Measurements from ENCODE around the gene LRP2. TPM values are rescaled to one million over a fixed set of nuclear protein-coding genes. Genes with fewer than 3 reads are reported as not detected.

The LRP2 gene
- total RNA-seq, 3 donors from 2014 or later: 0.03 TPM; not detected in 2

- Mint-ChIP-seq H3K9me3 (no peaks in the 10 kb centered on the region), H3K4me1 (ENCODE audit: low read depth) (peaks cover 47% of the 10 kb centered on the region), H3K4me3 (no peak overlapping the region), H3K36me3 (ENCODE audit: insufficient read depth) (no peaks in the 10 kb centered on the region), H3K27me3 (ENCODE audit: low read depth) (no peaks in the 10 kb centered on the region)
- DNase-seq (peak; percentile 76), ATAC-seq (peak; percentile 53 to 62)
Measured at GRCh38 chr2:169109502-169110409, 252.6 kb downstream of the LRP2 start.

DNA sequence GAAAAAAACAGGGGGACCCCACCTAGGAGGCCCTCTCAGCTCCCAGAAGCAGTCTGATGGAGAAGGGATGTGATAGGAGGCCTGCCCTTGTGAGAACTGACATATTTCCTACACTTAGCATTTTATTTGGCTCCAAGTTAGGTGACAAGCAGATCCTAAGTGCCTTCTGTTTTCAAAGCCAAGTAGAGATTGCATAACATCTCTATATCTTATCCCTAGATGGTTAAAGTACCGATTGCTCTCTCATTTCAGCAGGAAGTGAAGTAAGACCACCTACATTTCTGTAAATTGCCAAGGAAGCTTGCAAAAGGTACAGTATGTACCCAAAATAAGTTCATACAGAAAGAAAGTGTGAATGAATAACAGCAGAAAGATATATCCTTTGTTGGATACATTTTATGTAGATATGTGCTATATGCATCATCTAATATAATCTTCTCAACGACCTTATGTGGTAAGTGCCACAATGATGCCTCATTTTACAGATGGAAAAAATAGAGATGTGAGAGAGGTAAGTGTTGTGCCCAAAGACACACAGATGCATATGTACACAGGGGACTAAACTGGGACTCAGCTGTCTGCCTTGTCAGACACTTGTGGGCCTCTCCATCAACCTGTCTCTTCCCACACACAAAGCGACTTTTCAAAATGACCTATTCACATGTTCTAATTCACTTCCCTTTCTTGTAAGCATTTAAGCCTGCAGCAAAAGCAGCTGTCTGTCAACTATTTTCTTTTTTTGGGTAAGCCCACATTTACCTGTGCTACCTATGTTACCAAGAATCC, 254.0 kb downstream of the LRP2 start:
- Mint-ChIP-seq H3K4me3 (no peak overlapping the region), H3K9me3 (no peaks in the 10 kb centered on the region), H3K4me1 (ENCODE audit: low read depth) (peaks cover 54% of the 10 kb centered on the region), H3K36me3 (ENCODE audit: insufficient read depth) (no peaks in the 10 kb centered on the region), H3K27me3 (ENCODE audit: low read depth) (no peaks in the 10 kb centered on the region)
- peak in 1 of 2 donors; percentile 19 for ATAC-seq
- DNase-seq: no peak

GRCh38 chr2:169107645-169108044, 254.7 kb downstream of the LRP2 start:
- DNase-seq: no peak
- peak; percentile 69 to 83 for ATAC-seq
- H3K27me3 Mint-ChIP-seq (ENCODE audit: low read depth): no peaks in the 10 kb centered on the region

GRCh38 chr2:169106563-169107545, 255.5 kb downstream of the LRP2 start:
- H3K36me3 Mint-ChIP-seq (ENCODE audit: insufficient read depth): no peaks in the 10 kb centered on the region
- no peak for DNase-seq
- H3K4me3 Mint-ChIP-seq: no peak overlapping the region
- no peaks in the 10 kb centered on the region for H3K9me3 Mint-ChIP-seq
- ATAC-seq: no peak
- H3K4me1 Mint-ChIP-seq (ENCODE audit: low read depth): peaks cover 57% of the 10 kb centered on the region
- H3K27me3 Mint-ChIP-seq (ENCODE audit: low read depth): no peaks in the 10 kb centered on the region

More at GRCh38 chr2:169107645-169108044, 254.7 kb downstream of the LRP2 start:
- H3K9me3 Mint-ChIP-seq: no peaks in the 10 kb centered on the region
- H3K4me3 Mint-ChIP-seq: no peak overlapping the region
- H3K4me1 Mint-ChIP-seq (ENCODE audit: low read depth): peaks cover 56% of the 10 kb centered on the region
- H3K36me3 Mint-ChIP-seq (ENCODE audit: insufficient read depth): no peaks in the 10 kb centered on the region

- H3K27me3 Mint-ChIP-seq (ENCODE audit: low read depth): no peaks in the 10 kb centered on the region
- ATAC-seq: no peak
- no peak for DNase-seq
- peaks cover 57% of the 10 kb centered on the region for H3K4me1 Mint-ChIP-seq (ENCODE audit: low read depth)
- no peaks in the 10 kb centered on the region for H3K9me3 Mint-ChIP-seq
- no peaks in the 10 kb centered on the region for H3K36me3 Mint-ChIP-seq (ENCODE audit: insufficient read depth)
- H3K4me3 Mint-ChIP-seq: no peak overlapping the region
Measured at GRCh38 chr2:169106134-169106533, 256.2 kb downstream of the LRP2 start.

- Mint-ChIP-seq H3K4me1 (ENCODE audit: low read depth) (peaks cover 57% of the 10 kb centered on the region), H3K9me3 (no peaks in the 10 kb centered on the region)
Measured at GRCh38 chr2:169105476-169105875, 256.9 kb downstream of the LRP2 start.

DNA sequence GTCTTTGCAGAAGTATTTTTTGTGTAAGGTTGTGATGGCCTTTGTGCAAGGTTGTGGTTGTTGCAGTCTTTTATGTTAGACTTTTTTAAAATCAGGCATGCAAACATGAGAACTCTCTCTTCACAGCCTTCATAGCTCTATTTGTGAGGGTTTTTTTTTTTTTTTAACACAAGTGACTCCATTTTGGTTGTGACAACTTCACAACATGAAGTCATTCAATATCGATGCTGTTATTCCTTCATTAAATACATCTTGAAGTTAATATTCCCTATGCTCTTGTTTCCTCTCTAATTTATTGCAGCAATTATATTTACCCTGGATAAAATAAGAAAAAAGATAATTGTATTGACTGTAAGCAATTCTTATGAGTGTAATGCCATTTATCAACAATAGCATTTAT, 257.5 kb downstream of the LRP2 start:
- Mint-ChIP-seq H3K4me3 (no peak overlapping the region), H3K36me3 (ENCODE audit: insufficient read depth) (no peaks in the 10 kb centered on the region), H3K27me3 (ENCODE audit: low read depth) (no peaks in the 10 kb centered on the region), H3K9me3 (no peaks in the 10 kb centered on the region), H3K4me1 (ENCODE audit: low read depth) (peaks cover 56% of the 10 kb centered on the region)
- ATAC-seq (no peak), DNase-seq (no peak)

More at GRCh38 chr2:169105476-169105875, 256.9 kb downstream of the LRP2 start:
- H3K27me3 Mint-ChIP-seq (ENCODE audit: low read depth): no peaks in the 10 kb centered on the region
- H3K36me3 Mint-ChIP-seq (ENCODE audit: insufficient read depth): no peaks in the 10 kb centered on the region
- no peak overlapping the region for H3K4me3 Mint-ChIP-seq
- ATAC-seq (peak in 1 of 2 donors; percentile 32), DNase-seq (no peak)

DNA sequence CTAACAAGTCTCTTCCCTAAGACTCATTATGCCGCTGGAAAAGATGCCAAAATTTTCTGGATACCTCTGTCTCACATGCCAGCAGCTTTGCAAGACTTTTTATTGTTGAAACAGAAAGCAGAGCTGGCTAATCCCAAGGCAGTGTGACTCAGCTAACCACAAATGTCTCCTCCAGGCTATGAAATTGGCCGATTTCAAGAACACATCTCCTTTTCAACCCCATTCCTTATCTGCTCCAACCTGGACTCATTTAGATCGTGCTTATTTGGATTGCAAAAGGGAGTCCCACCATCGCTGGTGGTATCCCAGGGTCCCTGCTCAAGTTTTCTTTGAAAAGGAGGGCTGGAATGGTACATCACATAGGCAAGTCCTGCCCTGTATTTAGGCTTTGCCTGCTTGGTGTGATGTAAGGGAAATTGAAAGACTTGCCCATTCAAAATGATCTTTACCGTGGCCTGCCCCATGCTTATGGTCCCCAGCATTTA, 266.7 kb downstream of the LRP2 start:
- no peaks in the 10 kb centered on the region for H3K9me3 Mint-ChIP-seq
- H3K36me3 Mint-ChIP-seq (ENCODE audit: insufficient read depth): no peaks in the 10 kb centered on the region
- ATAC-seq (peak; percentile 55 to 75), DNase-seq (no peak)
- H3K27me3 Mint-ChIP-seq (ENCODE audit: low read depth): no peaks in the 10 kb centered on the region
- H3K4me3 Mint-ChIP-seq: no peak overlapping the region
- H3K4me1 Mint-ChIP-seq (ENCODE audit: low read depth): peaks cover 10% of the 10 kb centered on the region

GRCh38 chr2:169094676-169095075, 267.7 kb downstream of the LRP2 start:
- Mint-ChIP-seq H3K4me1 (ENCODE audit: low read depth) (peaks cover 10% of the 10 kb centered on the region), H3K27me3 (ENCODE audit: low read depth) (no peaks in the 10 kb centered on the region), H3K36me3 (ENCODE audit: insufficient read depth) (no peaks in the 10 kb centered on the region), H3K4me3 (no peak overlapping the region), H3K9me3 (no peaks in the 10 kb centered on the region)
- no peak for ATAC-seq
- DNase-seq: no peak

GRCh38 chr2:169093535-169093934, 268.8 kb downstream of the LRP2 start:
- DNase-seq: no peak
- Mint-ChIP-seq H3K36me3 (ENCODE audit: insufficient read depth) (no peaks in the 10 kb centered on the region), H3K27me3 (ENCODE audit: low read depth) (no peaks in the 10 kb centered on the region), H3K9me3 (no peaks in the 10 kb centered on the region), H3K4me1 (ENCODE audit: low read depth) (peaks cover 10% of the 10 kb centered on the region), H3K4me3 (no peak overlapping the region)
- no peak for ATAC-seq

DNA sequence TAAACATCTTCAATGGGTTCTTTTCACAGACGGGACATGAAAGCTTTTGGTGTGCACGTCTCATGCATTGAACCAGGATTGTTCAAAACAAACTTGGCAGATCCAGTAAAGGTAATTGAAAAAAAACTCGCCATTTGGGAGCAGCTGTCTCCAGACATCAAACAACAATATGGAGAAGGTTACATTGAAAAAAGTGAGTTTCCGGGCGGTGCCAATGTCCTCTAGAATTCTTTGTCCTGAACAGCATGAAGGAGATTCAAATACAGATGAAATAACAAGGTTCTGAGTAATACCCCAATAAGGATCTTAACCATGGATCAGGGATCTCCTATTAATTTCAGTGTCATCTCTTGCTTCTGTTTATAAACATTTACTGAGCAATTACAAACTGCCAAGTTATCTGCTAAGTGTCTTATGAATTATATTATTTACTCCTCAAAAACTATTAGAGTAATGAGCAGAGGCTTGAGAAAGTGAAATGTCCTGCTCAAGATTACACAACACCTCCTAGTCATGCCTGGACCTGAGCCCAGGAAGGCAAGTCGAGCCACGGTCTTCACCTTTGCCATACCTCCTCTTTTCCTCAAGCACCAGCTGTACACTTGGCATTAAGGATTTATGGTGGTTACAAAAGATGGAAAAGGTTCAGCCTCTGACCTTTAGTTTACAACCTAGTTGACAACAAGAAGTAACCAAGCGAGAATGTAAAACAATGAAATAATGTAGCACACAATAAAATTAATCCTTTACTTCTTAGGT, 270.4 kb downstream of the LRP2 start:
- peaks cover 10% of the 10 kb centered on the region for H3K4me1 Mint-ChIP-seq (ENCODE audit: low read depth)
- no peak overlapping the region for H3K4me3 Mint-ChIP-seq
- H3K36me3 Mint-ChIP-seq (ENCODE audit: insufficient read depth): no peaks in the 10 kb centered on the region
- DNase-seq: no peak
- no peaks in the 10 kb centered on the region for H3K27me3 Mint-ChIP-seq (ENCODE audit: low read depth)
- no peak for ATAC-seq
- no peaks in the 10 kb centered on the region for H3K9me3 Mint-ChIP-seq

DNA sequence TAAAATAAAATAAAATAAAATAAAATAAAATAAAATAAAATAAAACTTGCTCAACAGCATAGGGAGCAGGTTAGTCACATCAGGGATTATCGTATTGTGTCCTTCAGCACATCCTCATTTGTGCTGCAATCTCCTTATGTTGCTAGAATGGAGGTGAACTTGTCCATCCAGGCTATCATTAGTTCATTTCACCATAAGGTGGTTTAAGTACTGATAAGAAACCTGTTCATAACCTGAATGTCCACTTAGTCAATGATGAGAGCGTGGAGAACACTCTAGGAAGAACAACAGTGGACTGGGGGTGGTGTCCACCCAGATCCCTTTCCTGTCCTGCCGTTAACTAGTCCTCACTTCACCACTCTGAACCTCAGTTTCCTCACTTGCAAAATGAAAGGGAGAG, 271.1 kb downstream of the LRP2 start:
- Mint-ChIP-seq H3K36me3 (ENCODE audit: insufficient read depth) (no peaks in the 10 kb centered on the region), H3K27me3 (ENCODE audit: low read depth) (peaks cover 2% of the 10 kb centered on the region), H3K9me3 (no peaks in the 10 kb centered on the region), H3K4me3 (no peak overlapping the region), H3K4me1 (ENCODE audit: low read depth) (peaks cover 10% of the 10 kb centered on the region)
- ATAC-seq (no peak), DNase-seq (no peak)

DNA sequence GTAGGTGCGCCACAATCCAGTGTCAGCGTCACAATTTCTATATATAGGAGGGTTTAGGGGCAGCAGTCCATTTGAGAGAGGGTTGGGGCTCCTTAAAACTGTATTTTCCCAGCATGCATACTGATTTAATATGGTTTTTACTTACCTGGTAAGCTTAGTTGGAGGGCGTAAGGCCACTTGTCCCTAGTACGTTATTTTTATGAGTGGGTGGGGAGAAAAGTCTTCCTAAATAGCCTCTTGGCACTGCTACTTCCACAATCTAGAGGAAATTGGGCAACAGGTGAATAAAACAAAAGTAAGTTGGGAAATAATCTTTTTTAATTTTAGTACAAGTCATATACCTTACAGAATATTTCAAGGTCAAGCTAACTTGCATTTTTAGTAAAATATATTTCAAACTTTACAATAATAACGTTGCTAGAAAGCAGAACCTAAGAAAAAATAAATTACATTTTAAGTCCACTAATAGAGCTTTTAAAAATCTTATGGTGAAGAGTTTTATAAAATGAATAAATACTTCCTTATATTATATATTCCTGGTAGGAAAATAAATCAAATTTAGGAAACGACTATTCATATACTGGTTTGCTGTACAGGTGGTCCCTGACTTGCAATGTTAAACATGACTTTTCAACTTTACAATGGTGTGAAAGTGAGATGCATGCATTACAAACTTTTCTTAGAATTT, 272.1 kb downstream of the LRP2 start:
- Mint-ChIP-seq H3K4me1 (ENCODE audit: low read depth) (peaks cover under 1% of the 10 kb centered on the region), H3K9me3 (no peaks in the 10 kb centered on the region), H3K27me3 (ENCODE audit: low read depth) (peaks cover 2% of the 10 kb centered on the region), H3K36me3 (ENCODE audit: insufficient read depth) (no peaks in the 10 kb centered on the region), H3K4me3 (no peak overlapping the region)
- ATAC-seq (no peak), DNase-seq (no peak)
